ENCODE measurements around the gene NRG2.

DNA sequence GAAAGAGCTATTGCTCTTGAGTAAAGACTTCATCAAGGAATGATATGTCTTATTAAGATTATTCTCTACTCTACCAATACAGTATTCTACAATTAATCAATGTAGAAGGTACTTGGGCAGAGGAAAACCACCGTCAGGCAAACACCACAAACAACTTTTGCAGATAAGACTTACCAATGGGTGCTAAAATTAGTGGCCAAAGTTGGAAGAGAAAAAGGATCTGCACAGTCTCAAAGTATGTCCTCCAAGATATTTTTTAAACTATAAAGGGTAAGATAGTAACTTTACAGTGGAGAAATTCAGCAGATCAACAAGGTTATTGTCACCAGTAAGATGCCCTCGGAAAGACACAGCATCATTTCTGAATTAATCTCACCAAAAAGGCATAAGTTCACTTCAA is 38.9 kb downstream of the NRG2 start:
- TF ChIP-seq EZH2 (IDR thresholded peaks at IDR 0.05; ENCODE audit: insufficient read depth, poor library complexity, severe bottlenecking) (no peak), EZH2phosphoT487 (IDR thresholded peaks at IDR 0.05; ENCODE audit: insufficient read depth, low read depth) (no peak)
